ENCODE data around the gene TAF5L. TPM values are rescaled to one million over a fixed set of nuclear protein-coding genes. Genes with fewer than 3 reads are reported as not detected.

Gene TAF5L
- total and polyA plus RNA-seq, 2 of the 8 experiments (the other 6 are each of a cell fraction or from before 2014, with no cell fraction given) = 17.7 to 23.3 TPM

- no peaks in the 10 kb centered on the region for H3K23me2 ChIP-seq (ENCODE audit: low read depth, low read length)
- no peak overlapping the region for H3K56ac ChIP-seq (replicated peaks; ENCODE audit: insufficient read length, low read depth, low read length)
- H4K91ac ChIP-seq (replicated peaks; ENCODE audit: insufficient read length, low read length) = no peak overlapping the region
- H3K36me3 ChIP-seq (ENCODE audit: control insufficient read depth in 2 of 4, insufficient read depth in 4 of 4, low read length in 3 of 4) = peaks cover 15 to 62% (median 55%) of the 10 kb centered on the region in 4 experiments; a peak in 7 of 8 replicates
- H3K4ac ChIP-seq (replicated peaks; ENCODE audit: insufficient read length, low read depth, low read length) = no peak overlapping the region
- H2BK12ac ChIP-seq (ENCODE audit: low read depth, low read length) = no peak overlapping the region
- ChIA-PET POLR2A (ENCODE audit: partially characterized antibody) (interaction anchor here (1.4 kb wide), 1 partner anchor 10 kb away, joined by 4 read pairs; no protein-coding TSS in a partner anchor), CTCF (ENCODE audit: partially characterized antibody) (no interaction called here)
- peaks cover 7 to 15% of the 10 kb centered on the region in 2 experiments for H4K20me1 ChIP-seq (replicated peaks in 1 of 2; ENCODE audit: control insufficient read depth in 1 of 2, insufficient read depth in 2 of 2, low read length in 2 of 2)
- no peaks in the 10 kb centered on the region for H3K27me3 ChIP-seq (replicated peaks in 1 of 4; ENCODE audit: control insufficient read depth in 3 of 4, extremely low read depth in 1 of 4, insufficient read depth in 3 of 4, low read length in 3 of 4)
- FAIRE-seq (no peak), DNase-seq (ENCODE audit: low read depth in 1 of 2, low spot score in 2 of 2) (no peak)
- no peak overlapping the region for H2BK20ac ChIP-seq (ENCODE audit: low read length)
- no peak overlapping the region for H3K4me3 ChIP-seq (ENCODE audit: extremely low read depth in 1 of 4, insufficient read depth in 2 of 4, low read depth in 3 of 4, low read length in 4 of 4)
- peak overlapping the region; percentile 3; the same call in 1 of the 2 replicates for H2BK5ac ChIP-seq (ENCODE audit: low read depth, low read length)
- no peaks in the 10 kb centered on the region for H3K9me3 ChIP-seq (ENCODE audit: insufficient read depth in 2 of 2, low read depth in 1 of 2, low read length in 1 of 2)
- no peak overlapping the region for H3K14ac ChIP-seq (ENCODE audit: insufficient read length)
- no peak overlapping the region for H3K4me2 ChIP-seq (ENCODE audit: insufficient read depth in 1 of 2, low read depth in 2 of 2, low read length in 2 of 2)
- H3K79me1 ChIP-seq (ENCODE audit: low read depth, low read length) = peaks cover 18% of the 10 kb centered on the region
- no peaks in the 10 kb centered on the region for H3K4me1 ChIP-seq (replicated peaks in 1 of 4; ENCODE audit: control insufficient read depth in 3 of 4, insufficient read depth in 4 of 4, low read length in 3 of 4)
- H4K5ac ChIP-seq (ENCODE audit: insufficient read length, low read depth, low read length) = no peak overlapping the region
- no peak overlapping the region for H3K9ac ChIP-seq (replicated peaks in 1 of 4; ENCODE audit: extremely low read depth in 1 of 4, low read depth in 3 of 4, low read length in 3 of 4)
- 93% methylated on average over 15 of the region's 15 CpGs; no CpG with 5 or more reads in 1 of the 2 experiments for WGBS, 2 experiments (ENCODE audit: extremely low coverage in 1 of 2, insufficient coverage in 1 of 2, insufficient read length in 1 of 2, insufficient replicate concordance in 2 of 2, low coverage in 1 of 2, low lambda C conversion rate in 2 of 2, missing lambda C conversion rate in 1 of 2)
- H2BK120ac ChIP-seq (replicated peaks; ENCODE audit: low read depth, low read length) = no peak overlapping the region
- no peak overlapping the region for H2AK5ac ChIP-seq (ENCODE audit: low read depth, low read length)
- H4K8ac ChIP-seq (ENCODE audit: extremely low read depth, insufficient read depth, low read length) = no peak overlapping the region
- no peak overlapping the region for H3K18ac ChIP-seq (ENCODE audit: extremely low read depth, low read length)
- no peak overlapping the region for H2AFZ ChIP-seq (ENCODE audit: low read length)
- H3K79me2 ChIP-seq (ENCODE audit: control insufficient read depth in 1 of 2, insufficient read depth in 2 of 2, low read length in 2 of 2) = peaks cover 0 to 28% of the 10 kb centered on the region in 2 experiments; a peak in 2 of 4 replicates
- H3K27ac ChIP-seq (ENCODE audit: low read depth, low read length) = no peak overlapping the region
- no peak overlapping the region for H3K23ac ChIP-seq (ENCODE audit: insufficient read length)
- H2BK15ac ChIP-seq (ENCODE audit: low read length) = no peak overlapping the region
- TF ChIP-seq HDAC6 (IDR thresholded peaks at IDR 0.05; ENCODE audit: low read depth, low read length) (no peak), SIRT6 (IDR thresholded peaks at IDR 0.05; ENCODE audit: low read length) (no peak), GABPA (IDR thresholded peaks at IDR 0.05; ENCODE audit: borderline replicate concordance, insufficient read depth, low read length) (no peak), RNF2 (IDR thresholded peaks at IDR 0.05; ENCODE audit: borderline replicate concordance, low read depth, low read length, missing control alignments, poor library complexity, severe bottlenecking) (no peak), GTF2F1 (IDR thresholded peaks at IDR 0.05; ENCODE audit: borderline replicate concordance, low read depth, low read length) (no peak), POLR2A (IDR thresholded peaks at IDR 0.05; ENCODE audit: control extremely low read depth in 1 of 2, low read depth in 2 of 2, low read length in 2 of 2) (no peak), SP2 (IDR thresholded peaks at IDR 0.05; ENCODE audit: low read length) (no peak), PHF8 (conservative IDR thresholded peaks at IDR 0.05; ENCODE audit: low read depth, low read length) (no peak), NANOG (IDR thresholded peaks at IDR 0.05; ENCODE audit: insufficient read depth, low read depth, low read length, poor library complexity, severe bottlenecking) (no peak)
- TF ChIP-seq, protein P1, sequence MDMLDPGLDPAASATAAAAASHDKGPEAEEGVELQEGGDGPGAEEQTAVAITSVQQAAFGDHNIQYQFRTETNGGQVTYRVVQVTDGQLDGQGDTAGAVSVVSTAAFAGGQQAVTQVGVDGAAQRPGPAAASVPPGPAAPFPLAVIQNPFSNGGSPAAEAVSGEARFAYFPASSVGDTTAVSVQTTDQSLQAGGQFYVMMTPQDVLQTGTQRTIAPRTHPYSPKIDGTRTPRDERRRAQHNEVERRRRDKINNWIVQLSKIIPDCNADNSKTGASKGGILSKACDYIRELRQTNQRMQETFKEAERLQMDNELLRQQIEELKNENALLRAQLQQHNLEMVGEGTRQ (IDR thresholded peaks at IDR 0.05; ENCODE audit: low read length) = no peak
- TF ChIP-seq, protein P2, sequence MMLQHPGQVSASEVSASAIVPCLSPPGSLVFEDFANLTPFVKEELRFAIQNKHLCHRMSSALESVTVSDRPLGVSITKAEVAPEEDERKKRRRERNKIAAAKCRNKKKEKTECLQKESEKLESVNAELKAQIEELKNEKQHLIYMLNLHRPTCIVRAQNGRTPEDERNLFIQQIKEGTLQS (IDR thresholded peaks at IDR 0.05; ENCODE audit: insufficient read depth, low read depth, low read length) = no peak
Observed at GRCh38 chr1:229645324-229645993, 19.5 kb upstream of the TAF5L start.
